NCI-H510A (cell line): ENCODE results near the gene SMCO4.
A peak's percentile ranks its signal among the peaks of the same experiment; 100 is the strongest.

Experiments
- DNase-seq: peaks from one replicate; lab custom pipeline; 2025; lab: John Stamatoyannopoulos, UW

Gene SMCO4

GRCh38 chr11:93528757-93529645, 14.2 kb downstream of the SMCO4 start:
- DNase-seq = peak; percentile 27

DNA sequence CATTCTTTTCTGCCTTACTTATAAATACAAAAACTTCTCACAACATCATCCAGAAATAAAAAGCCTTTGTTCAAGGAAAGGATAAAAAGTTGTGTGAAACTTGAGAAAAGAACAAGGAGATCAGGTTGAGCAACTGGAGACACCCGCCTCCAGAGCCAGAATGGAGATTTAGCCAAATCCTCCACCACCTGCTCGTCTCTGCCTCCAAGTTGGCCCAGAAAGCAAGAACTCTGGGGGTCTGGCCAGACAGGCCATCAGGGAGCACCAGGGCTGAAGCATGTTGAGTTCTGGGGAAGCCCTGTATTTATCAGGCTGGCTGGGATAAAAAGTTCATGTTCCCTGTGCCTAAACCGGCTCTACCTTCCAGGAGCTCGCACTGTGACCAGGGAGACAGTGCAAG, 14.9 kb downstream of the SMCO4 start:
- DNase-seq = no peak

DNA sequence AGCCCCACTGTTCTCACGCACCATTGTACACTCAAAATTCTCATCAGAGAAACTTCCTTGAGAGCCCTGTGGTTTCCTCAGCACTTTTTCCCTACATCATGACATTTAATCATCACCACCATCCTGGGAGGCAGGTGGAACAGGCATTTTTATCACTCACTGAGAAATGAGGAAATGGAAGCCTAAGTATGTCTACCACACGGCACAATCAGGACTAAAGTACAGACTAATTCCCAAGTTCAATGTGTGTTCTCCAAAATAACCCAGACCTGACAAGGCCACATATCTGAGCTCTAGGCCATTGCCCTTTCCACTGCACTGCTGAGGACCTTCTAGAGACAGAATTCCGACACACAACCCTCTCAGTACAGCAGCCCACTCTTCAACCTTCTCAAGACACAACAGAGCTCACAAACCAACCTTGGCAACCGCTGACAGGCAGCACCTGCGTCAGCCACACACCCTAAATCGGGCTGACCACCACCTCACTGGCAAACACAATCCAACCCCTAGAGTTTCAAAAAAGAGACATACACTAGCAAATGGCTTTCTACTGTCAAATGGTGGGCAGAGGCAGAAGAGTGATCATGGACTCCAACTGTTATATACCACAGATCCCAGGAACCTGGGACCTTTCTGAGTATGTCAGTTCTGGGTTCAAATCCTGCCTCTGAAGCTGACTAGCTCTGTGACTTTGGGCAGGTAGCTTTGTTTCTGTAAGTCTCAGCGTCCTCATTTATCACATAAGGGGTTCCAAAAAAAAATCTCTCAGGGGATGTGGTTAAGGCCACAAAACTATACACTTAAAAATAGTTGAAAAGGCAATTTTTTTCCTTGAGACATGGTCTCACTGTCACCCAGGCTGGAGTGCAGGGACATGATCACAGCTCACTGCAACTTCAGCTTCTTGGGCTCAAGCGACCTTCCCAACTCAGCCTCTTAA, 16.3 kb downstream of the SMCO4 start:
- DNase-seq = no peak

- DNase-seq = no peak
Measured at GRCh38 chr11:93526346-93526633, 16.9 kb downstream of the SMCO4 start.

DNA sequence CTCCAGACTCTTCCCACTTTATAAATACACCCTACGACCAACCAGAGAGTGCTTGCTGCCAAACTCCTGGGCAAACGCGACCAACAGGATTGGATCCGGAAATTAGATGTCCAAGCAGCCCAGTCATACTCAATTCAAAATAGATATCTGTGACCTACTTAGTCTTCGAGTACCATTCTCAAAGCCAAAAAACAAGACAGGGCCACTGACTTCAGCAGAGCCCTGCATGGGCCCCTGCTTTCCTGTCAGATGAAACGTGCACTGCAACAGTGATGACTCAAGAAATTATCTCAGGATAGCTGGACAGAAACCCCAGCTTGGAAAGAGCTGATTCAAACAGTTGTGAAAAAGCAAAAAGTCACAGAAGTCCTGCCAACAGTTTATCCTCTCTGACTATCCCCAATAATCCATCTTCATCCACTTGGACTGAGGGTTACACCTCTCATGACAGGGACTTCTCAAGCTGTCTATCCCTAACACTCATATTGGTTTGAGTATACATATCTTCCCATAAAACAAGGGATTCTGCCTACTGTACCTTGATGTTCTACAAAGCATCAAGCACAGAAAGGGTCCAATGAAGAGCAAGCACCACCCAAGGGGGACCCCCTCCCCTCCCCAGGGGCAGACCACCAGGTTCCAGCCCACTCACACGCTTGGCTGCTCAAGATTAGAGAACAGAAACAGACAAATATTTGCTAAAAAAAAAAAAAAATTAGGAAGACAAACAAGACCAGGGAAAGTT, 17.4 kb downstream of the SMCO4 start:
- no peak for DNase-seq

- DNase-seq = no peak
Measured at GRCh38 chr11:93524858-93525257, 18.3 kb downstream of the SMCO4 start.

- DNase-seq = no peak
Measured at GRCh38 chr11:93524173-93524536, 19.0 kb downstream of the SMCO4 start.

- no peak for DNase-seq
Measured at GRCh38 chr11:93520726-93521509, 22.3 kb downstream of the SMCO4 start.

- peak; percentile 43 for DNase-seq
Measured at GRCh38 chr11:93519179-93519578, 24.0 kb downstream of the SMCO4 start.

DNA sequence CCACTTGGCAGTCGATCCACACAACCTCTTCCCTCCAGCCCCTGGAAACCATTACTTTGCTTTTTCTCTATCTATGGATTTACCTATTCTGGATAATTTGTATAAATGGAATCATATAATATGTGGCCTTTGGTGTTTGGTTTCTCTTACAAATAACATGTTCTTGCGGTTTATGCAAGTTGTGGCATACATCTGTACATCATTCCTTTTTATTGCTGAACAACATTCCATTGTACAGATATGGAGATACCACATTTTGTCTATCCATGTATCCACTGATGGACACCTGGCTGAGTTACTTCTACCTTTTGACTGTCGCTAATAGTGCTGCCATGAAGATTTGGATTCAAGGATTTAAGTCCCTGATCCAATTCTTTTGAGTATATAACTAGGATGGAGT, 25.1 kb downstream of the SMCO4 start:
- no peak for DNase-seq

- no peak for DNase-seq
Measured at GRCh38 chr11:93517611-93518010, 25.6 kb downstream of the SMCO4 start.

- DNase-seq = no peak
Measured at GRCh38 chr11:93517041-93517440, 26.1 kb downstream of the SMCO4 start.

GRCh38 chr11:93515441-93516025, 27.7 kb downstream of the SMCO4 start:
- DNase-seq = no peak

GRCh38 chr11:93514712-93515111, 28.5 kb downstream of the SMCO4 start:
- DNase-seq = no peak

DNA sequence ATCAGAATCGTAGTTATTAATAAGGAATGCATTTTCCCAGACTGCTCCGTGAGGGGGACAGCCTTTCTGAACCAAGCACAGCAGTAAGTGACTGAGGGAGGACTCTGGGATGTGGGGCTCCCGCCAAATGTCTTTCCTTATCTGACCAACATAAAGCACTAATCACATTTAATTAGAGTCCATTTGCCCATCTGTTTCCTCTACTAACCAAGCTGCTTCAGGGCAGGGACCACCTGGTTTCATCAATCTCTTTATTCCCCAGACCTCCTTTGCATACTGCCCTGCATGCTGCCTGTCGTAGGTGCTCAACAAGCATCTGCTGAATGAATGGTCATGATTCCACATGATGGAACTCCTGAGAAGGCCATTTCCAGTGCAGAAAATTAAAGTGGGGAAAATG, 29.4 kb downstream of the SMCO4 start:
- no peak for DNase-seq

- DNase-seq = no peak
Measured at GRCh38 chr11:93512949-93513667, 30.1 kb downstream of the SMCO4 start.

DNA sequence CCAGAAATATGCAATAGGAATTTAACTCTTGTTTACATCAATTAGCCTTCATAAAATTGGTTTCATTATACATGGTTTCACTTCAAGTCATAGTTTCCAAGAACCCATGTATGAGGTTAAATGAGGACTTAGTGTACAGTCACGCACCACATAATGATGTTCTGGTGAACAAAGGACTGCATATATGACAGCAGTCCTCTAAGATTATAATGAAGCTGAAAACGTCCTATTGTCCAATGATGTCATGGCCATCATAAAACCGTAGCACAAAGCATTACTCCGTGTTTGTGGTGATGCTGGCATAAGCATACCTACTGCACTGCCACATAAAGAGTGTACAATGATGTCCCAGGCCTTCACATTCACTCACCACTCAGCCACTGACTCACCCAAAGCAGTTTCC, 31.1 kb downstream of the SMCO4 start:
- no peak for DNase-seq

DNA sequence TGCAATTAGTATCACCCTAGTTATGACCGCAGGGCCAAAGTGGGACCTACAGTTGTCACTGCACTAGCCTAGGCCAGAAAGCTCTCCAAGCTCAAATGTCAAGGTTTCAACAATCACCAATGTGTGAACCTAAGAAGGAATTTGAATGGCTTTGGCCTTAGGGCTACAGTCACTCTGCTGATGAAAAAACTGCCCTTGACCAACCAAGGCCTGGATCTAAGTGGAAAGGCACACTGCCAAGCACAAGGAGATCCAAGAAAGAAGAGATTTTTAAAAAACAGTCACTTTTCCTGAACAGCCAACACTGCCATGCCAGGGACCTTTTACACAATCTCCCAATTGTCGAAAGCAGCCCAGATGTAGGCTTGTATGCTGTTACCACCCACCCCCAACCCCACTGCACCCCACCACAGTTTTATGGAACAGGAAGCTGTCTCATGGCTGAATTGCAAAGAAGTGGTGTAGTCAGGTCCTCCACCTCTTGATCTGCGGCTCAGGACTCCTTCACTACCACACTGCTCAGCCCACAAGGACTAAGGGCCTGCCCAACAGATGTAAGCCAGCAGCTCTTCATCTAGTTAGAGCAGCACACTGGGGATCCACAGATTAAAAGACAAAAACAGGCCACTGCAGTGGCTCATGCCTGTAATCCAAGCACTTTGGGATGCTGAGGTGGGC, 32.9 kb downstream of the SMCO4 start:
- DNase-seq = no peak

- no peak for DNase-seq
Measured at GRCh38 chr11:93507517-93507916, 35.7 kb downstream of the SMCO4 start.

DNA sequence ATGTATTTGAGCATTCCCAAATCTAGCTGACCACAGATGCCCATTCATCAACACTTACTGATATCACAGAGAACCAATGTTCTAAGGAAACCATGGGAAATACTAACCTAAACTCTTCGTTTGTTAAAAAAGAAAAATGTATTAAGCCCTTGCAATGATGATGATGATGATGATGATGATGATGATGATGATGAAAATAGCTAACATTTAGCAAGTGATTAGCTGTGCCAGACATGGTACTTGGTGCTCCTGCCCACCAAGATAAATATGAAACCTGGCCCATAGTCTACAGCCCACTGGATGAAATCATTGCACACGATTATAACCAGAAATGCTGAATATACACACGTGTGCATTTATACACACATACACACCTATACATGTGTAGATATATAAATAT, 37.5 kb downstream of the SMCO4 start:
- DNase-seq = no peak
